ENCODE measurements around the gene NTN5.
"Not testable (repeated sequence)": the region's sequence is repeated elsewhere in the genome, so short reads cannot be mapped to it uniquely, and the experiment has no call there.

NTN5 gene

GRCh38 chr19:48633148-48634035, 39.4 kb downstream of the NTN5 start:
- H3K4me3 ChIP-seq (replicated peaks; ENCODE audit: insufficient read depth, low read length), result no peak overlapping the region; the same call in 1 of the 2 replicates
- TF ChIP-seq SPI1 (IDR thresholded peaks at IDR 0.05; ENCODE audit: borderline replicate concordance, low read depth) (no peak), POLR2AphosphoS5 (IDR thresholded peaks at IDR 0.05; ENCODE audit: low read depth) (no peak; the same call in 1 of the 2 replicates), GABPA (IDR thresholded peaks at IDR 0.05; ENCODE audit: low read depth) (no peak)
- H3K27ac ChIP-seq (replicated peaks), result peak overlapping the region; percentile 67
- DNase-seq (ENCODE audit: low read depth in 1 of 2, low spot score in 1 of 2), result no peak
- no peaks in the 10 kb centered on the region for H3K27me3 ChIP-seq (ENCODE audit: insufficient read depth, poor library complexity, severe bottlenecking)

- Histone ChIP-seq H3K27me3 (ENCODE audit: insufficient read depth, poor library complexity, severe bottlenecking) (no peaks in the 10 kb centered on the region), H3K4me3 (replicated peaks; ENCODE audit: insufficient read depth, low read length) (no peak overlapping the region), H3K27ac (replicated peaks) (no peak overlapping the region)
- no peak for DNase-seq (ENCODE audit: low read depth in 1 of 2, low spot score in 1 of 2)
- TF ChIP-seq SPI1 (IDR thresholded peaks at IDR 0.05; ENCODE audit: borderline replicate concordance, low read depth) (no peak), REST (IDR thresholded peaks at IDR 0.05; ENCODE audit: insufficient replicate concordance, low read depth) (no peak), GABPA (IDR thresholded peaks at IDR 0.05; ENCODE audit: low read depth) (no peak), POLR2AphosphoS5 (IDR thresholded peaks at IDR 0.05; ENCODE audit: low read depth) (no peak), CTCF (IDR thresholded peaks at IDR 0.05; ENCODE audit: insufficient read depth, low read length) (no peak)
Measured at GRCh38 chr19:48632692-48633147, 40.1 kb downstream of the NTN5 start.

GRCh38 chr19:48632286-48632685, 40.5 kb downstream of the NTN5 start:
- not testable (repeated sequence) for DNase-seq (ENCODE audit: low read depth in 1 of 2, low spot score in 1 of 2); H3K4me3 ChIP-seq (replicated peaks; ENCODE audit: insufficient read depth, low read length); H3K27ac ChIP-seq (replicated peaks); H3K27me3 ChIP-seq (ENCODE audit: insufficient read depth, poor library complexity, severe bottlenecking)

- Histone ChIP-seq H3K27me3 (ENCODE audit: insufficient read depth, poor library complexity, severe bottlenecking) (no peaks in the 10 kb centered on the region), H3K27ac (replicated peaks) (0 out of 2 replicates have a peak overlapping the region, but pooled peaks have one; percentile 4), H3K4me3 (replicated peaks; ENCODE audit: insufficient read depth, low read length) (no peak overlapping the region)
- no peak for DNase-seq (ENCODE audit: low read depth in 1 of 2, low spot score in 1 of 2)
- TF ChIP-seq GABPA (IDR thresholded peaks at IDR 0.05; ENCODE audit: low read depth), result no peak
- TF ChIP-seq CTCF (IDR thresholded peaks at IDR 0.05; ENCODE audit: insufficient read depth, low read length), result no peak
- TF ChIP-seq REST (IDR thresholded peaks at IDR 0.05; ENCODE audit: insufficient replicate concordance, low read depth), result no peak
- no peak for TF ChIP-seq POLR2AphosphoS5 (IDR thresholded peaks at IDR 0.05; ENCODE audit: low read depth)
- TF ChIP-seq SPI1 (IDR thresholded peaks at IDR 0.05; ENCODE audit: borderline replicate concordance, low read depth), result no peak
Measured at GRCh38 chr19:48631225-48631624, 41.6 kb downstream of the NTN5 start.
